Activated T-helper 2 cell treated with anti-CD3 and anti-CD28 coated beads, Interferon-gamma antibody, Interleukin-2, Interleukin-4, amounts not matched to agents 10 μg/mL and 5 μg/mL and 100 μg/mL, durations not matched to agents 14 hours and 24 hours and 36 hours (primary cell): Measurements from ENCODE around the gene VASN. TPM values are rescaled to one million over a fixed set of nuclear protein-coding genes. Genes with fewer than 3 reads are reported as not detected.
"Not testable (repeated sequence)": the region's sequence is repeated elsewhere in the genome, so short reads cannot be mapped to it uniquely, and the experiment has no call there.

Source experiments
- DNase-seq: peaks from one replicate; pipeline ENCODE4 v3.0.0; 2021; ENCODE audit warnings: low spot score
- H3K27ac Mint-ChIP-seq: one replicate; pipeline ENCODE4 v1.8.0; 2021; ENCODE audit warnings: mixed read lengths
- H3K27me3 Mint-ChIP-seq: one replicate; pipeline ENCODE4 v1.8.0; 2021; ENCODE audit warnings: low read depth, mixed read lengths
- H3K36me3 Mint-ChIP-seq: one replicate; pipeline ENCODE4 v1.8.0; 2021; ENCODE audit warnings: low read depth, mixed read lengths
- H3K4me1 Mint-ChIP-seq: one replicate; pipeline ENCODE4 v1.8.0; 2021; ENCODE audit warnings: low read depth, mixed read lengths
- H3K4me3 Mint-ChIP-seq: one replicate; pipeline ENCODE4 v1.8.0; 2021; ENCODE audit warnings: low read depth, mild to moderate bottlenecking, moderate library complexity, mixed read lengths
- H3K9me3 Mint-ChIP-seq: one replicate; pipeline ENCODE4 v1.8.0; 2021; ENCODE audit warnings: mixed read lengths
- intact Hi-C: fragments of 100-400 bp; cut with micrococcal nuclease; formaldehyde crosslinking; loops from one replicate; pipeline ENCODE4 v1.15.1; 2023
- total RNA-seq: library from RNA; stranded (reverse); gene quantifications from 2 replicates; pipeline ENCODE4 v1.2.3, GENCODE V29; 2022

The VASN gene
- total RNA-seq, 1 donor from 2014 or later, result not detected

DNA sequence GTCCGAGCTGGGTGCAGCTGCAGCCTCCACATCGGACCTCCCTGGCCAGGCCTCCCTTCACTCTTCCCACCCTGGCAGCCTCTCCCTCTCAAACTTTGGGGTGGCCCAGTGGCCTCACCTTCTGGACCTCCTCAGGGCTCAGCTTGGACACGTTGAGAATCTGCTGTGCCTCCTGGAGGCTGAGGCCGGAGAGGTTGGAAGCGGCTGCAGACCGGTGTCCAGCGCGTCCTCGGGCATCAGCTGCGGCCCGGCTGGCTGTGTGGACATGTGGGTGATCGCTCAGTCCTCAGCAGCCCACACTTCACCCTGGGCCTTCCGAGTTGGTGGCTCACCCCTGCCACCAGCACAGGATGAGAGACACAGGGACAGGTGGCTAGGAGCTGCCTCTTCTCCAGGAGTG, 30.4 kb upstream of the VASN start:
- Mint-ChIP-seq H3K36me3 (peaks cover 3% of the 10 kb centered on the region), H3K4me1 (no peaks in the 10 kb centered on the region), H3K27me3 (no peaks in the 10 kb centered on the region), H3K4me3 (no peak overlapping the region), H3K27ac (no peak overlapping the region), H3K9me3 (no peaks in the 10 kb centered on the region)
- DNase-seq, result no peak
- intact Hi-C loops, result no loop called here

DNA sequence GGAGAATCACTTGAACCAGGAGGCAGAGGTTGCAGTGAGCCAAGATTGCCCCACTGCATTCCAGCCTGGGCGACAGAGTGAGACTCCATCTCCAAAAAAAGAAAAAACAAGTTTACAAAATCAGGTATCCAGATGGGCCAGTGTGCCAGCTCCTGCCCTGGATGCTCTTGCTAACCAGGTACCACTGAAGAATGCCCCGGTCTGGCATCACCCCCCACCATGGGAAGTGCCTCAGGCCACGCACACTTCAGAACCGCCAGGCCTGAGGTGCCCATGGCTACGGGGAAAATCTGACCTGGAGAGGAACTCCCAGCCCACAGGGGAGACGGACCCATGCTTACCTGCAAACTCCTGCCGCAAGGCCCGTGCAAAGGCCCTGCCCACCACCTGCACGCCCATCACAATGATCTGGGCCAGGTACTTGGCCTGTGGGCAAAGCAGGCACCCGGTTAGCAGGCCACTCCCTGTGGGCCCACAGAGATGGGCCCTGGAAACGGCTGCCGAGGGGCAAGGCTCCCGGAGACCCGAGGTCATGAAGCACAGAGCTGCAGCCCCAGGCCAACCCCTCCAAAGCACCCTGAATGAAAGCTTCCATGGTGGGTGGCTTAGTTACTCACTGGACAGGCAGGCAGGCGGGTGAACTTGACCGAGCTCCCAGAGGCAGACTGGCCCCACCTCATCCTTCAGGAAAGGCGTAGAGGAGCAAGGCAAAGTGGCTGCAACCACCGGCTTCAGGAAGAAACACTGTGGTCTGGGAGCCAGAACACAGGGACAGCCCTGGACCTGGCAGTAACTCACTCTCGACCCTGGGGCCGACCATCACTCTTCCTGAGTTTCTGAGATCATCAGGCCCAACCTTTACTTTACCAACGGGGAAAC, 28.5 kb upstream of the VASN start:
- no peak for DNase-seq
- intact Hi-C loops, result no loop called here
- Mint-ChIP-seq H3K9me3 (no peaks in the 10 kb centered on the region), H3K36me3 (peaks cover 3% of the 10 kb centered on the region), H3K4me3 (no peak overlapping the region), H3K27ac (no peak overlapping the region), H3K27me3 (no peaks in the 10 kb centered on the region), H3K4me1 (no peaks in the 10 kb centered on the region)

DNA sequence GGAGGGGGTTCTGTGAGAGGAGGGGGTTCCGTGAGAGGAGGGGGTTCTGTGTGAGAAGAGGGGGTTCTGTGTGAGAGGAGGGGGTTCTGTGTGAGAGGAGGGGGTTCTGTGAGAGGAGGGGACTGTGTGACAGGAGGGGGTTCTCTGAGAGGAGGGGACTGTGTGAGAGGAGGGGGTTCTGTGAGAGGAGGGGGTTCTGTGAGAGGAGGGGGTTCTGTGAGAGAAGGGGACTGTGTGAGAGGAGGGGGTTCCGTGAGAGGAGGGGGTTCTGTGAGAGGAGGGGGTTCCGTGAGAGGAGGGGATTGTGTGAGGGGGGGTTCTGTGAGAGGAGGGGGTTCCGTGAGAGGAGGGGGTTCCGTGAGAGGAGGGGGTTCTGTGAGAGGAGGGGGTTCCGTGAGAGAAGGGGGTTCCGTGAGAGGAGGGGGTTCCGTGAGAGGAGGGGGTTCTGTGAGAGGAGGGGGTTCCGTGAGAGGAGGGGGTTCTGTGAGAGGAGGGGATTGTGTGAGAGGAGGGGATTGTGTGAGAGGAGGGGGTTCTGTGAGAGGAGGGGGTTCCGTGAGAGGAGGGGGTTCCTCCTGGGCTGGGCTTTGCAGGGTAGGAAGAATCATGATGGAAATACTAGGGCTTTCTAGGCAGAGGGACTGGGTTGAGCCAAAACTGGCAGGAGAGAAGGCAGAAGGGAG, 27.2 kb upstream of the VASN start:
- H3K36me3 Mint-ChIP-seq, H3K9me3 Mint-ChIP-seq, DNase-seq, H3K27ac Mint-ChIP-seq, H3K27me3 Mint-ChIP-seq, intact Hi-C loops, H3K4me3 Mint-ChIP-seq, H3K4me1 Mint-ChIP-seq: not testable (repeated sequence)

DNA sequence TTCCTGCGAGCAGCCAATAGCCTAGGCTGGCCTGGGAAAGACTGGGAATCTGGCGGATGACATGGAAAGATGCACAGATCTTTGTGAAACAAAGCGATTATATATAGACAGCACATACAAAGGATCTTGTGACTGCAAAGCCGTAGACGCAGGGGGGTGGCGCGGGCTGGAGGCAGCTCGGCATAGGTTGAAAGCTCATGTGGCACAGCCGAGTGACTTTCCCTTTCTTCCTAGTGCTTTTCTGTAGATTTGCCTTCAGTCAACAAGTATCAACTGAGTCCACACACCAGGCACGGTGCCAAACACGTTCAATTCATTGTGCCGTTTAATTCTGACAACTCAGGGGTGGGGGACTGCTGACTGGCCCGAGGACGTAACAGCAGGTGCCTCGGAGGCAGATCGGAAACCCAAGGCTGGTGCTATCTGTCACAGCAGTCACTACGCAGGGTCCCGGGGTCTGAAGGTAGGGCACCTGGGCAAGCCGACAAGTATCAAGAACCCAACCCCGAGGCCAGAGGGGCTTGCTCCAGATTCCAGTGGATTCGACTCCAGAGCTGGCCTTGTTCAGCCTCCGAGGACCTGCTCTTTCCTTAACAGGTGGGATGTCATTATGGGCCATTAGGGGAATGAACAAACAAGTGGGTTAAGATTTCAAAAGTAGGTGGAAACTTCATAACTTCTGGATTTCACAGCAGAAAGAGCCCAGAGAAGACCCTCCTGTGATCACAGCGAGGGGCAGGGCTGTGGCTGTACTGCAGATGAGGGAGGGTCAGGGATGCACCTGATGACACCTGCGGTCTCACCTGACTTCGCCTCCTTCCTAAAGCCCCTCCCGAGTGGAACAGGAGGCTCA, 26.4 kb upstream of the VASN start:
- no peak overlapping the region for H3K27ac Mint-ChIP-seq
- H3K27me3 Mint-ChIP-seq, result no peaks in the 10 kb centered on the region
- intact Hi-C loops, result no loop called here
- H3K36me3 Mint-ChIP-seq, result peaks cover 5% of the 10 kb centered on the region
- no peaks in the 10 kb centered on the region for H3K4me1 Mint-ChIP-seq
- no peaks in the 10 kb centered on the region for H3K9me3 Mint-ChIP-seq
- no peak for DNase-seq
- H3K4me3 Mint-ChIP-seq, result no peak overlapping the region

DNA sequence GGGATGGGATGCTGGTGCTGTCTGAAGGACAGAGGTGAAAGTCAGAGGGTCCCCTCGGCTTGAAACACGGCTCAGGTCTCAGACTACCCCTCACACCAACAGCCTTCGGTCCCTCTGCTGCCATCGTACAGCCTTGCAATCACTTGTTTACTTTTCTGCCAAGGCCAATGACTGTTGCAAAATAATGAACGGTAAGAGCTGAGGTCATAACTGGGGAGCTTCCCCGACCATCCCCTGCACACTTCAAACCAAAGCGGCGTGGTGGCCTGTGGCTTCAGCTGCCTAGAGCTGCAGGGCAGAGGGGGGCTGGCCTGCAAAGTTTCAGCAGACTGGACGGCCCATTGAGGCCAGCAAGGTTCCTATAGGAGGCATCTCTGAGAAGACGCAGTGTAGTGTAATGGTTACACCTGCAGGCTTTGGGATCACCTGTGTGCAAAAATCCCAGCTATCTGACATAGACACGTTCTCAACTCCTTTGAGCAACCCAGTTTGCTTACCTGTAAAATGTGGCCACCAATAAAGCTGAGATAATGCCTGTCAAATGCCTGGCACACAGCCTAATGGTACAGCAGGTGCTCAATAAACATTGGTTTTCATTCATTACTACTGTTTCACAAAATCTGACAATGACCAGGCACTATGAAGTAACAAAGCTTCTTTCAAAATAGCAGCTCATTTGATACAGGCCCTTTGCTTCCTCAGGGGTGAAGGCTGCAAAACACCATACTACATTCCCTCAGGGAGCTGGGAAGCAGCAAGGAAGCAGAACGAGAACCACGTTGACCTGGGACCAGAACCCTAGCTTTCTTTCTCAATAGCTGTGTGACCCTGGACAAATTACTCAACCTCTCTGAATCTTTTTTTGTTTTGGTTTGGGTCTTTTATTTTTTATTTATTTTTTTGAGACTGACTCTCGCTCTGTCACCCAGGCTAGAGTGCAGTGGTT, 25.5 kb upstream of the VASN start:
- Mint-ChIP-seq H3K27me3 (no peaks in the 10 kb centered on the region), H3K36me3 (peaks cover 11% of the 10 kb centered on the region), H3K4me1 (no peaks in the 10 kb centered on the region), H3K27ac (no peak overlapping the region), H3K9me3 (no peaks in the 10 kb centered on the region), H3K4me3 (no peak overlapping the region)
- intact Hi-C loops, result no loop called here
- no peak for DNase-seq

DNA sequence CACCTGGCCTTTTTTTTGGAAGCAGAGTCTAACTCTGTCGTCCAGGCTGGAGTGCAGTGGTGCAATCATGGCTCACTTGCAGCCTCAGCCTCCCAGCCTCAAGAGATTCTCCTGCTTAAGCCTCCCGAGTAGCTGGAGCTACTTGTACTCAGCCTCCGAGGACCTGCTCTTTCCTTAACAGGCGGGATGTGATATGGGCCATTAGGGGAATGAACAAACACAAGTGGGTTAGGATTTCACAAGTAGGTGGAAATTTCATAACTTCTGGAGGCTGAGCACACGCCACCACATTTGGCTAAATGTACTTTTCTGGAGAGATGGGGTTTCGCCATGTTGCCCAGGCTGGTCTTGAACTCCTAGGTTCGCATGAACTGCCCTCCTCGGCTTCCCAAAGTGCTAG, 24.6 kb upstream of the VASN start:
- Mint-ChIP-seq H3K4me3 (no peak overlapping the region), H3K36me3 (peaks cover 12% of the 10 kb centered on the region), H3K9me3 (no peaks in the 10 kb centered on the region), H3K4me1 (peaks cover 4% of the 10 kb centered on the region), H3K27ac (no peak overlapping the region), H3K27me3 (no peaks in the 10 kb centered on the region)
- intact Hi-C loops, result no loop called here
- DNase-seq, result no peak

DNA sequence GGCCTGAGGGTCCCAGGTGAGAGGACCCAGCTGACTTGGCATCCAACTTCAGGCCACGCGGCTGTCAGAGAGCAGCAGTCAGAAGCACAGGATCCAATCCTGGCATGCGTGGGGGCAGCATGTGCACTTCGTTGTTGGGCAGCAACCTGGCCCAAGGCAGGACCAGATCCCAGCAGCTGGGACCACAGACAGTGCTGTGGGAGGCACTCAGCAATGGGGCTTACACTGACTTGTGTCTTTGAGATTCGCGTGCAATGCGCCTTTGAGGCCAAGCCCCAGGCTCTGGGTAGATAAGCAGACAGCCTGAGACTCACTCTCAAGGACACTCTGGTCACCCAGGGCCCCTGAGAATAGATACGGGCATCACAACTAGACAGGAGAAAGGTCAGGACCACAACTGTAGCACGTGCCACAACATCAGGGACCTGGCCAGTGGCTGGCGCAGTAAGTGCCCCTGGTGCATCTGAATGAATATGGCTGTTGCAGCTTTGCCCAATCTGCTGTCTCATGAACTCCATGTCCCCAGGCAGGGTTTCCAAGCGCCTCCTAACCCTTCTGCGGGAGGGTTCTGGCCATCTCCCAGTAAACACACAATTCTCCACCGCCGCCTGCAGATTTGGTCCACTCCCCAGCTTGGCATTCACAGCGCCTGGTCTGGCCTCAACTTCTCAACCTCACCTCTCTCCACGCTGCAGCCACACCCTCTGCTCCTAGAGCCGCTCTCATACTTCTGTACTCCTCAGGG, 23.7 kb upstream of the VASN start:
- Mint-ChIP-seq H3K4me3 (no peak overlapping the region), H3K4me1 (peaks cover 4% of the 10 kb centered on the region), H3K36me3 (peaks cover 12% of the 10 kb centered on the region), H3K27ac (no peak overlapping the region), H3K27me3 (no peaks in the 10 kb centered on the region), H3K9me3 (no peaks in the 10 kb centered on the region)
- intact Hi-C loops, result no loop called here
- no peak for DNase-seq

DNA sequence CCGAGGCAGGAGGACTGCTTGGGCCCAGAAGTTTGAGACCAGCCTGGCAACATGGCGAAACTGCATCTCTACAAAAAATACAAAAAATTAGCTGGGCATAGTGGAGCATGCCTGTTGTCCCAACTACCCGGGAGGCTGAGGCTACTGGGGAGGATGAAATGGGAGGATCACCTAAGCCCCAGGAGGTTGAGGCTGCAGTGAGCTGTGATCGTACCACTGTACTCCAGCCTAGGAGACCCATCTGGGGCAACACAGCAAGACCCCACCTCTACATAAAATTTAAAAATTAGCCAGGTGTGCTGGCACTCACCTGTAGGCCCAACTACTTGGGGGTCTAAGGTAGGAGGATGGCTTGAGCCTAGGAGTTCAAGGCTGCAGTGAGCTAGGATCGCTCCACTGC, 22.3 kb upstream of the VASN start:
- H3K36me3 Mint-ChIP-seq, result peaks cover 17% of the 10 kb centered on the region
- H3K27me3 Mint-ChIP-seq, result no peaks in the 10 kb centered on the region
- H3K4me1 Mint-ChIP-seq, result peaks cover 4% of the 10 kb centered on the region
- no peak for DNase-seq
- intact Hi-C loops, result no loop called here
- H3K4me3 Mint-ChIP-seq, result peak overlapping the region; percentile 13
- no peaks in the 10 kb centered on the region for H3K9me3 Mint-ChIP-seq
- H3K27ac Mint-ChIP-seq, result no peak overlapping the region

DNA sequence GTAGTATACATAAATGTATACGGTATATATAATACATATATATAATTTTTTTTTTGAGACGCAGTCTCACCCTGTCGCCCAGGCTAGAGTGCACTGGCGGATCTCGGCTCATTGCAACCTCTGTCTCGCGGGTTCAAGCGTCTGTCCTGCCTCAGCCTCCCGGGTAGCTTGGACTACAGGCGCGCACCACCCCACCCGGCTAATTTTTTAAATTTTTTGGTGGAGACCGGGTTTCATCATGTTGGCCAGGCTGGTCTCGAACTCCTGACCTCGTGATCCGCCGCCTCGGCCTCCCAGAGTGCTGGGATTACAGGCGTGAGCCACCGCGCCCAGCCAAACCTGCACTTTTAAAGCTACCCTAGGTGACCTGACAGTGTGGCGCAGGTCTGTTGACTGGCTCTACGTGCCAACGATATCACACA, 21.3 kb upstream of the VASN start:
- H3K27me3 Mint-ChIP-seq, result no peaks in the 10 kb centered on the region
- peak overlapping the region; percentile 93 for H3K4me3 Mint-ChIP-seq
- H3K27ac Mint-ChIP-seq, result peak overlapping the region; percentile 88
- H3K36me3 Mint-ChIP-seq, result peaks cover 22% of the 10 kb centered on the region
- H3K9me3 Mint-ChIP-seq, result no peaks in the 10 kb centered on the region
- intact Hi-C loops, result loop anchor here (5.0 kb wide), 1 partner anchor 127 kb away; the partner anchor contains the start of gene HMOX2
- H3K4me1 Mint-ChIP-seq, result peaks cover 4% of the 10 kb centered on the region
- DNase-seq, result no peak

DNA sequence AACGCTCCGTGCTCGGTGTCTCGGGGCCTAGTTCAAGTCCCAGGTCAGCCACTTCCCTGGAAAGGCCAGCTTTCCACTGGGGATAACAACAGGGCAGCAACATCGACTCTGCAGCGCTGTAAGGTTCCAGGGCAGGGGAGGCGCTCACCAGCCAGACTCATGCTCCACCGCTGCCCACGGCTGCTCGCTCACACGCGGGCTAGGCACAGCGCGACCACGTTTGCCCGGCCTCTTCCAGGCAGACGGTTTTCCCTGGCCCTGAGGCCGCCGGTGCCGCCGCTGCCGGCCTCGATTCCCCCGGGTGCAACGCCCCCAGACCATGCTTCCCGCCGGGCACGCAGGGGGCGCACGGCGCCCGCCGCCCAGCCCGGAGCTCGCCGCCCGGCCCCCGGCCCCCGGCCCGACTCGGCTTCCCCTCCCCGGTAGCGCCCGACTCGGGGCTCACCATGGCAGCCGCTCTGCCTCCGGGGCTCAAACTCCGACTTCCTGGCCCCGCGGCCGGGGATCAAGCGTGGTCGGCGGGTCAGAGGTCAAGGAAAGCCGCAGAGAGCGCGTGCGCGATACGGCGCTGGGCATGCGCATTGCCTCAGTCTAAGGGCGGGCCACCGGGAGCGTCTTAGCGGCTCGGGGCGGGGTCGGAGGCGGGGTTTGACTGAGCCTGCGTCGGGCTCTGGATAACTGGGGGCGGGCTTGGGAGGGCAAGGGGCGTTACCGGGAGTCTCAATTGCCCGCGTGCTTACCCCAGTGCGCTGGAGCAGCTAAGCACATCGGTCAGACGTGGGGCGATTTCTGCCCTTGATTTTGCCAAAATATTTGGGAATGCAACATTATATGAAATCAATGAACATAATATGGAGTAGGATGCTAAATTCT, 20.6 kb upstream of the VASN start, which contains the start of gene PAM16:
Gene PAM16, minus strand, starts transcription at position 535 of the 873 bp plus-strand sequence. Its CDS starts 87 bp downstream, at position 448.
- intact Hi-C loops, result loop anchor here (1.0 to 5.0 kb wide), 2 partner anchors 80 to 126 kb away; partner anchors contain the start of gene HMOX2
- Mint-ChIP-seq H3K27me3 (no peaks in the 10 kb centered on the region), H3K4me1 (peaks cover 4% of the 10 kb centered on the region), H3K36me3 (peaks cover 22% of the 10 kb centered on the region), H3K9me3 (no peaks in the 10 kb centered on the region), H3K27ac (peak within 1 kb of the TSS; percentile 88), H3K4me3 (peak within 1 kb of the TSS; percentile 93)
- peak; percentile 98 for DNase-seq
